Epithelial cell of proximal tubule (primary cell): ENCODE measurements around the gene RAB11FIP4. TPM values are rescaled to one million over a fixed set of nuclear protein-coding genes. Genes with fewer than 3 reads are reported as not detected.

Source experiments
- DNase-seq: peaks from one replicate; pipeline ENCODE4 v3.0.0-alpha.2; 2011; ENCODE audit warnings: low read depth
- H3K4me3 ChIP-seq: 2 replicates; pipeline ENCODE4 v1.5.1; 2011; ENCODE audit warnings: low read depth, mild to moderate bottlenecking, low read length
- CTCF ChIP-seq: conservative IDR thresholded peaks from 2 replicates; pipeline ENCODE4 v1.5.1; 2012; ENCODE audit warnings: low read depth, mild to moderate bottlenecking, low read length
- total RNA-seq: library from RNA; depleted of rRNA; stranded (reverse); fragments of >200 nt; gene quantifications from 2 replicates; pipeline ENCODE4 v1.2.3, GENCODE V29; 2015

RAB11FIP4 gene
- total RNA-seq, 1 donor from 2014 or later, result 15.1 TPM

- no peak overlapping the region for H3K4me3 ChIP-seq
- no peak for TF ChIP-seq CTCF
- DNase-seq, result no peak
Observed at GRCh38 chr17:31472137-31472536, 80.7 kb downstream of the RAB11FIP4 start.

- DNase-seq, result no peak
- TF ChIP-seq CTCF, result no peak
- H3K4me3 ChIP-seq, result no peak overlapping the region
Observed at GRCh38 chr17:31475378-31476162, 84.1 kb downstream of the RAB11FIP4 start.

GRCh38 chr17:31476525-31477416 is 85.3 kb downstream of the RAB11FIP4 start:
- no peak overlapping the region for H3K4me3 ChIP-seq
- no peak for DNase-seq
- no peak for TF ChIP-seq CTCF

- no peak for DNase-seq
- H3K4me3 ChIP-seq, result no peak overlapping the region
- no peak for TF ChIP-seq CTCF
Observed at GRCh38 chr17:31477417-31478055, 86.1 kb downstream of the RAB11FIP4 start.

GRCh38 chr17:31479062-31479408 is 87.6 kb downstream of the RAB11FIP4 start:
- DNase-seq, result no peak
- H3K4me3 ChIP-seq, result no peak overlapping the region
- no peak for TF ChIP-seq CTCF

- TF ChIP-seq CTCF, result no peak
- DNase-seq, result no peak
- no peak overlapping the region for H3K4me3 ChIP-seq
Observed at GRCh38 chr17:31479524-31479923, 88.0 kb downstream of the RAB11FIP4 start.
